ENCODE data around the gene NCAM1. TPM values are rescaled to one million over a fixed set of nuclear protein-coding genes. Genes with fewer than 3 reads are reported as not detected.

NCAM1 gene
- total and polyA plus RNA-seq, 9 of the 15 experiments (the other 6 are each of a cell fraction or from before 2014, with no cell fraction given): 0.09 to 0.23 TPM; not detected in 7

GRCh38 chr11:113091481-113091780 is 130.2 kb downstream of the NCAM1 start:
- no peak overlapping the region for H3K9ac ChIP-seq (ENCODE audit: insufficient read depth in 1 of 2, low read depth in 2 of 2, low read length in 2 of 2)
- no peaks in the 10 kb centered on the region for H3K79me2 ChIP-seq (ENCODE audit: control insufficient read depth, insufficient read depth, low read length)
- H2AFZ ChIP-seq (ENCODE audit: low read depth, low read length): no peak overlapping the region
- no peak overlapping the region for H3K4me3 ChIP-seq
- intact Hi-C loops (cut with micrococcal nuclease): no loop called here
- no TSS peak for BruUV-seq (replicated peaks)
- FAIRE-seq (no peak), DNase-seq (ENCODE audit: extremely low read depth in 1 of 4, low spot score in 3 of 4) (no peak), ATAC-seq (no peak)
- 0% methylated on average over 1 of the region's 1 CpG for WGBS (ENCODE audit: insufficient coverage, low coverage, missing lambda C conversion rate)
- ChIA-PET POLR2A (no interaction called here), CTCF (ENCODE audit: low intra/inter-chr PET ratio) (no interaction called here)
- no peak overlapping the region for H3K27ac ChIP-seq (ENCODE audit: extremely low read depth, low read depth, low read length)
- no peaks in the 10 kb centered on the region for H3K27me3 ChIP-seq (ENCODE audit: control insufficient read depth in 2 of 2, insufficient read depth in 2 of 2, low read length in 2 of 2)
- no peaks in the 10 kb centered on the region for H3K9me1 ChIP-seq (ENCODE audit: control insufficient read depth, insufficient read depth, low read length)
- H4K20me1 ChIP-seq (replicated peaks; ENCODE audit: control insufficient read depth, insufficient read depth, low read length): no peaks in the 10 kb centered on the region
- no peaks in the 10 kb centered on the region for H3K4me1 ChIP-seq (replicated peaks in 1 of 2; ENCODE audit: control insufficient read depth in 2 of 2, insufficient read depth in 2 of 2, low read length in 2 of 2)
- no peak overlapping the region for H3K4me2 ChIP-seq (ENCODE audit: insufficient read depth, low read length)
- no peaks in the 10 kb centered on the region for H3K36me3 ChIP-seq (ENCODE audit: control insufficient read depth, insufficient read depth, low read length)
- in situ Hi-C loops (cut with MboI): no loop called here
- H3K9me3 ChIP-seq (replicated peaks; ENCODE audit: control insufficient read depth, insufficient read depth, low read depth, low read length): no peaks in the 10 kb centered on the region
- no peak for TF ChIP-seq ZNF79 (CRISPR knock-in tag; IDR thresholded peaks at IDR 0.05; ENCODE audit: low read depth)
- no peak for TF ChIP-seq SLC30A9 (CRISPR knock-in tag; IDR thresholded peaks at IDR 0.05)
- TF ChIP-seq NEUROD1 (IDR thresholded peaks at IDR 0.05; ENCODE audit: borderline replicate concordance, low read depth, low read length, partially characterized antibody): no peak
- TF ChIP-seq MTA1 (IDR thresholded peaks at IDR 0.05; ENCODE audit: borderline replicate concordance): no peak
- no peak for TF ChIP-seq HDAC6 (IDR thresholded peaks at IDR 0.05; ENCODE audit: low read depth, low read length)
- TF ChIP-seq TAF15 (IDR thresholded peaks at IDR 0.05; ENCODE audit: low read depth, low read length): no peak
- TF ChIP-seq RBM39 (optimal IDR thresholded peaks at IDR 0.05; ENCODE audit: low read depth, low read length): no peak
- TF ChIP-seq TBP (optimal IDR thresholded peaks at IDR 0.05; ENCODE audit: low read depth, low read length): no peak
- TF ChIP-seq RBM34 (IDR thresholded peaks at IDR 0.05; ENCODE audit: borderline replicate concordance, insufficient read depth, low read length): no peak
- TF ChIP-seq E4F1 (CRISPR knock-in tag; IDR thresholded peaks at IDR 0.05; ENCODE audit: borderline replicate concordance): no peak
- TF ChIP-seq ZFP1 (CRISPR knock-in tag; IDR thresholded peaks at IDR 0.05): no peak
- no peak for TF ChIP-seq CREM (IDR thresholded peaks at IDR 0.05; ENCODE audit: low read depth)
- TF ChIP-seq FOXP4 (CRISPR knock-in tag; IDR thresholded peaks at IDR 0.05; ENCODE audit: borderline replicate concordance): no peak
- no peak for TF ChIP-seq NFE2 (IDR thresholded peaks at IDR 0.05; ENCODE audit: low read depth)
- TF ChIP-seq CBX5 (IDR thresholded peaks at IDR 0.05; ENCODE audit: borderline replicate concordance, low read depth): no peak
- TF ChIP-seq, protein P1, sequence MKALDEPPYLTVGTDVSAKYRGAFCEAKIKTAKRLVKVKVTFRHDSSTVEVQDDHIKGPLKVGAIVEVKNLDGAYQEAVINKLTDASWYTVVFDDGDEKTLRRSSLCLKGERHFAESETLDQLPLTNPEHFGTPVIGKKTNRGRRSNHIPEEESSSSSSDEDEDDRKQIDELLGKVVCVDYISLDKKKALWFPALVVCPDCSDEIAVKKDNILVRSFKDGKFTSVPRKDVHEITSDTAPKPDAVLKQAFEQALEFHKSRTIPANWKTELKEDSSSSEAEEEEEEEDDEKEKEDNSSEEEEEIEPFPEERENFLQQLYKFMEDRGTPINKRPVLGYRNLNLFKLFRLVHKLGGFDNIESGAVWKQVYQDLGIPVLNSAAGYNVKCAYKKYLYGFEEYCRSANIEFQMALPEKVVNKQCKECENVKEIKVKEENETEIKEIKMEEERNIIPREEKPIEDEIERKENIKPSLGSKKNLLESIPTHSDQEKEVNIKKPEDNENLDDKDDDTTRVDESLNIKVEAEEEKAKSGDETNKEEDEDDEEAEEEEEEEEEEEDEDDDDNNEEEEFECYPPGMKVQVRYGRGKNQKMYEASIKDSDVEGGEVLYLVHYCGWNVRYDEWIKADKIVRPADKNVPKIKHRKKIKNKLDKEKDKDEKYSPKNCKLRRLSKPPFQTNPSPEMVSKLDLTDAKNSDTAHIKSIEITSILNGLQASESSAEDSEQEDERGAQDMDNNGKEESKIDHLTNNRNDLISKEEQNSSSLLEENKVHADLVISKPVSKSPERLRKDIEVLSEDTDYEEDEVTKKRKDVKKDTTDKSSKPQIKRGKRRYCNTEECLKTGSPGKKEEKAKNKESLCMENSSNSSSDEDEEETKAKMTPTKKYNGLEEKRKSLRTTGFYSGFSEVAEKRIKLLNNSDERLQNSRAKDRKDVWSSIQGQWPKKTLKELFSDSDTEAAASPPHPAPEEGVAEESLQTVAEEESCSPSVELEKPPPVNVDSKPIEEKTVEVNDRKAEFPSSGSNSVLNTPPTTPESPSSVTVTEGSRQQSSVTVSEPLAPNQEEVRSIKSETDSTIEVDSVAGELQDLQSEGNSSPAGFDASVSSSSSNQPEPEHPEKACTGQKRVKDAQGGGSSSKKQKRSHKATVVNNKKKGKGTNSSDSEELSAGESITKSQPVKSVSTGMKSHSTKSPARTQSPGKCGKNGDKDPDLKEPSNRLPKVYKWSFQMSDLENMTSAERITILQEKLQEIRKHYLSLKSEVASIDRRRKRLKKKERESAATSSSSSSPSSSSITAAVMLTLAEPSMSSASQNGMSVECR (CRISPR knock-in tag; IDR thresholded peaks at IDR 0.05): no peak
- no peak for TF ChIP-seq LARP7 (IDR thresholded peaks at IDR 0.05)

All from K562 (cell line).